ENCODE measurements around the gene WSCD1. TPM values are rescaled to one million over a fixed set of nuclear protein-coding genes. Genes with fewer than 3 reads are reported as not detected.

WSCD1 gene
- polyA plus RNA-seq, 1 donor from 2014 or later: 9.5 TPM

GRCh38 chr17:6096201-6097004 is 26.2 kb downstream of the WSCD1 start:
- Histone ChIP-seq H3F3A (ENCODE audit: insufficient read depth, low read length, poor library complexity, severe bottlenecking) (no peaks in the 10 kb centered on the region), H4K20me1 (ENCODE audit: insufficient read depth) (no peaks in the 10 kb centered on the region), H3K27ac (ENCODE audit: low read length) (no peak overlapping the region), H3K79me2 (replicated peaks; ENCODE audit: insufficient read depth, low read length) (no peaks in the 10 kb centered on the region), H3K4me3 (ENCODE audit: low read length) (no peak overlapping the region), H2AFZ (ENCODE audit: low read depth, low read length) (no peak overlapping the region), H3K9ac (ENCODE audit: low read length) (no peak overlapping the region), H3K4me2 (ENCODE audit: low read length) (no peak overlapping the region), H3K9me2 (ENCODE audit: insufficient read depth, low read length) (no peaks in the 10 kb centered on the region), H3K9me3 (ENCODE audit: low read length) (no peaks in the 10 kb centered on the region), H3K36me3 (ENCODE audit: insufficient read depth, low read length) (no peaks in the 10 kb centered on the region), H3K27me3 (ENCODE audit: insufficient read depth, low read depth, low read length) (no peaks in the 10 kb centered on the region)
- no peak for TF ChIP-seq REST (IDR thresholded peaks at IDR 0.05; ENCODE audit: borderline replicate concordance)
- TF ChIP-seq POLR2AphosphoS5 (IDR thresholded peaks at IDR 0.05): no peak
- no peak for TF ChIP-seq CTCF (IDR thresholded peaks at IDR 0.05; ENCODE audit: poor library complexity, severe bottlenecking)
- TF ChIP-seq MXI1 (conservative IDR thresholded peaks at IDR 0.05; ENCODE audit: poor library complexity, severe bottlenecking): no peak
- no peak for TF ChIP-seq RAD21 (conservative IDR thresholded peaks at IDR 0.05)
- TF ChIP-seq EZH2 (IDR thresholded peaks at IDR 0.05; ENCODE audit: borderline replicate concordance, insufficient read depth, low read length, poor library complexity, severe bottlenecking): no peak

- TF ChIP-seq CTCF (IDR thresholded peaks at IDR 0.05; ENCODE audit: poor library complexity, severe bottlenecking): no peak
- no peak for TF ChIP-seq MXI1 (conservative IDR thresholded peaks at IDR 0.05; ENCODE audit: poor library complexity, severe bottlenecking)
- TF ChIP-seq POLR2AphosphoS5 (IDR thresholded peaks at IDR 0.05): no peak
- no peak for TF ChIP-seq TAF1 (IDR thresholded peaks at IDR 0.05; ENCODE audit: low read depth)
- TF ChIP-seq REST (IDR thresholded peaks at IDR 0.05; ENCODE audit: borderline replicate concordance): no peak
- TF ChIP-seq RAD21 (conservative IDR thresholded peaks at IDR 0.05): no peak
- no peak for TF ChIP-seq EZH2 (IDR thresholded peaks at IDR 0.05; ENCODE audit: borderline replicate concordance, insufficient read depth, low read length, poor library complexity, severe bottlenecking)
- TF ChIP-seq EP300 (conservative IDR thresholded peaks at IDR 0.05; ENCODE audit: poor library complexity, severe bottlenecking): no peak
- TF ChIP-seq SMC3 (conservative IDR thresholded peaks at IDR 0.05; ENCODE audit: poor library complexity): no peak
- Histone ChIP-seq H2AFZ (ENCODE audit: low read depth, low read length) (no peak overlapping the region), H3K4me2 (ENCODE audit: low read length) (no peak overlapping the region), H3K27me3 (ENCODE audit: insufficient read depth, low read depth, low read length) (no peaks in the 10 kb centered on the region), H3K9me3 (ENCODE audit: low read length) (no peaks in the 10 kb centered on the region), H3K4me3 (ENCODE audit: low read length) (no peak overlapping the region), H3K9me2 (ENCODE audit: insufficient read depth, low read length) (no peaks in the 10 kb centered on the region), H3K27ac (ENCODE audit: low read length) (no peak overlapping the region), H3K36me3 (ENCODE audit: insufficient read depth, low read length) (no peaks in the 10 kb centered on the region), H4K20me1 (ENCODE audit: insufficient read depth) (no peaks in the 10 kb centered on the region), H3F3A (ENCODE audit: insufficient read depth, low read length, poor library complexity, severe bottlenecking) (no peaks in the 10 kb centered on the region), H3K79me2 (replicated peaks; ENCODE audit: insufficient read depth, low read length) (no peaks in the 10 kb centered on the region), H3K9ac (ENCODE audit: low read length) (no peak overlapping the region)
These were observed 26.8 kb downstream of the WSCD1 start for GRCh38 chr17:6097005-6097279.

All from neural cell (in vitro differentiated cells).